AG04449 (cell line): ENCODE measurements around the gene ADGRD2.

Experiments used
- CTCF ChIA-PET: fragments of 350-600 bp; formaldehyde crosslinking; extraction: SDS; loops from one replicate; lab custom pipeline; 2021; ENCODE audit warnings: antibody characterized with exemption; lab: Yijun Ruan, JAX
- POLR2A ChIA-PET: fragments of 400-600, 350-600 bp; formaldehyde crosslinking; extraction: SDS; loops from one replicate; lab custom pipeline; 2020; ENCODE audit warnings: antibody characterized with exemption, inconsistent platforms; lab: Yijun Ruan, JAX
- DNase-seq: peaks from one replicate; pipeline ENCODE4 v3.0.0-alpha.2; 2010; ENCODE audit warnings: low read depth, low spot score
- H3K4me3 ChIP-seq: 2 replicates; pipeline ENCODE4 v1.5.1; 2011; ENCODE audit warnings: low read depth, mild to moderate bottlenecking, control low read depth, low read length
- CTCF ChIP-seq: IDR thresholded peaks from one replicate; pipeline ENCODE4 v1.5.1; 2011; ENCODE audit warnings: mild to moderate bottlenecking, moderate library complexity, low read length, control low read depth, inconsistent platforms; ENCODE audit not compliant: insufficient read depth; ENCODE audit errors: missing control alignments

ADGRD2 gene

GRCh38 chr9:124456341-124457078 lies 6.3 kb downstream of the ADGRD2 start:
- no peak for TF ChIP-seq CTCF
- CTCF ChIA-PET, result interaction anchor here (0.9 to 1.1 kb wide), 2 partner anchors 9 to 80 kb away, joined by 3 read pairs; no protein-coding TSS in a partner anchor
- DNase-seq, result no peak
- H3K4me3 ChIP-seq, result no peak overlapping the region
- POLR2A ChIA-PET, result no interaction called here

GRCh38 chr9:124457079-124457886 lies 7.0 kb downstream of the ADGRD2 start:
- no peak overlapping the region for H3K4me3 ChIP-seq
- ChIA-PET POLR2A (no interaction called here), CTCF (no interaction called here)
- no peak for TF ChIP-seq CTCF
- no peak for DNase-seq

- H3K4me3 ChIP-seq, result no peak overlapping the region
- no peak for DNase-seq
- TF ChIP-seq CTCF, result no peak
- ChIA-PET CTCF (no interaction called here), POLR2A (no interaction called here)
Observed at GRCh38 chr9:124457887-124458431, 7.7 kb downstream of the ADGRD2 start.

- H3K4me3 ChIP-seq, result no peak overlapping the region
- no peak for DNase-seq
- POLR2A ChIA-PET, result no interaction called here
- TF ChIP-seq CTCF, result no peak
- CTCF ChIA-PET, result no interaction called here
Observed at GRCh38 chr9:124458441-124458840, 8.2 kb downstream of the ADGRD2 start.

- no peak for TF ChIP-seq CTCF
- ChIA-PET POLR2A (no interaction called here), CTCF (interaction anchor here (1.7 kb wide), 1 partner anchor 43 kb away, joined by 4 read pairs; no protein-coding TSS in a partner anchor)
- no peak overlapping the region for H3K4me3 ChIP-seq
- no peak for DNase-seq
Observed at GRCh38 chr9:124462739-124463138, 12.5 kb downstream of the ADGRD2 start.

GRCh38 chr9:124465736-124466135 lies 15.5 kb downstream of the ADGRD2 start:
- no peak for DNase-seq
- CTCF ChIA-PET, result interaction anchor here (1.3 kb wide), 1 partner anchor 14 kb away, joined by 3 read pairs; no protein-coding TSS in a partner anchor
- TF ChIP-seq CTCF, result no peak
- H3K4me3 ChIP-seq, result no peak overlapping the region
- POLR2A ChIA-PET, result no interaction called here
